ENCODE data around the gene AFDN.

AFDN gene

DNA sequence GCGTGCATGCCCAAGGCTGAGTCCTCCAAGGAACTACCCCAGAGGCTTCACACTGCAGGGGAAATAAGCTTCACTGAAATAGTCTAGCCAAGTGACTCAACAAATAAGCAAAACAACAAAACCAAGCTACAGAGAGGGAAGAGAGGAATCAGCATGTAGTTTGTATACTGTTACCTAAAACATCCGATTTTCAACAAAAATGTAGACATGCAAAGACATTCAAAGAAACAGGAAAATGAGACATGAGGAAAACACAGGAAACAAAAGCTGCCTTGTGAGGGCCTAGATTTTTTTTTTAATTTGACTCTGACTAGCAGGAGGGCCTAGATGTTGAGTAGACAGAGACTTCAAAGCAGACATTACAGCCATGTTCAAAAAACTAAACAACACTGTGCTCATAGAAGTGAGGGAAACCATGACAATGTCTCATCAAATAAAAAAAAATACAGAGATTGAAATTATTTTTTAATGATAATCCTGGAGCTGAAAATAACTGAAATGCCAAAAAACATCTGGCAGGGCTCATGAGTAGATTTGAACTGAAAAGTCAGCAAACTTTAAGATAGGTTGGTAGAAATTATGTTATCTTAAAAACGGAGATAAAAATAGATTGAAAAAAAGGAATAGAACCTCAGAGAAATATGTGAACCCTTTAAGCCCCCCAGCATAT, 154.3 kb downstream of the AFDN start:
- ATAC-seq = no peak

DNA sequence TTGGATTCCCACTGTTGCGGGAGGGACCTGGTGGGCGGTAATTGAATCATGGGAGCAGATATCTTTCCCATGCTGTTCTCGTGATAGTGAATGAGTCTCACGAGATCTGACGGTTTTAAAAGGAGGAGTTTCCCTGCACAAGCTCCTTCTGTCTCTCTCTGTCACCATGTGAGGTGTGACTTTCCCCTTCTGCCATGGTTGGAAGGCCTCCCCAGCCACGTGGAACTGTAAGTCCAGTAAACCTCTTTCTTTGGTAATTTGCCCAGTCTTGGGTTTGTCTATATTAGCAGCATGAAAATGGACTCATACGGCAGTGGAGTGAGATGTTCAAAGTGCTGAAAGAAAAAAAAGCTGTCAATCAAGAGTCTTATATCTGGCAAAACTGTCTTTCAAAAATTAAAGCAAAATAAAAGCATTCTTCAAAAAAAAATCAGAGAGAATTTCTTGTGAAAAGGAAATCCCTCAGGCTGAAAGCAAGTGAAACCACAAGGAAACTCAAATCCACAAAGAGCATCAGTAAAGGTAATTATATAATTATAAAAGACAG, 155.3 kb downstream of the AFDN start:
- ATAC-seq (no peak), DNase-seq (no peak)

More for the DNA sequence above, 154.3 kb downstream of the AFDN start:
- DNase-seq = no peak

DNA sequence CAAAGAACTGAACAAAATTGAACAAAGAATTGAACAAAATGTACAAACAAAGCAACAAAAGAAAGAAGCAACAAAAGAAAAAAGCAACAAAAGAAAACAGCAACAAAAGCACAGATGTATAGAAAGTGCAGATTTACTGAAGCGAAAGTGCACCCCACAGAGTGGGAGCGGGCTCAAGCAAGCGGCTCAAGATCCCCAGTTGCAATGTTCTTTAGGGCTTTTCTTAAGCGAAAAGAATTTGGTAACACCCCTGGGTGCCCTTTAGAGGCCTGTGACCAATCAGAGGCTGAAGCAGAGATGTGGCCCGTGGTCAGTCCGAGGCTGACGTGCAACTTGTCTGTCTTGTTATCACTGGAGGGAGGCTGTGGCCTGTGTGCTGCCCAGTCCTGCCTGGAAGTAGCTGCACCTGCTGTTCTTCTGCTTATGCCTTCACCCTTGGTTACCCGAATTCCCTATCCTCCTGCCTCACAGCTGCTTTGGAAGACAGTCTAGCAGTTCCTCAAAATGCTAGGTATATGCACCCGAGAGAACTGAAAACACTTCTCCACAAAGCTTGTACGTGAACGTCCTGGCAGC, 157.5 kb downstream of the AFDN start:
- no peak for ATAC-seq
- no peak for DNase-seq

DNA sequence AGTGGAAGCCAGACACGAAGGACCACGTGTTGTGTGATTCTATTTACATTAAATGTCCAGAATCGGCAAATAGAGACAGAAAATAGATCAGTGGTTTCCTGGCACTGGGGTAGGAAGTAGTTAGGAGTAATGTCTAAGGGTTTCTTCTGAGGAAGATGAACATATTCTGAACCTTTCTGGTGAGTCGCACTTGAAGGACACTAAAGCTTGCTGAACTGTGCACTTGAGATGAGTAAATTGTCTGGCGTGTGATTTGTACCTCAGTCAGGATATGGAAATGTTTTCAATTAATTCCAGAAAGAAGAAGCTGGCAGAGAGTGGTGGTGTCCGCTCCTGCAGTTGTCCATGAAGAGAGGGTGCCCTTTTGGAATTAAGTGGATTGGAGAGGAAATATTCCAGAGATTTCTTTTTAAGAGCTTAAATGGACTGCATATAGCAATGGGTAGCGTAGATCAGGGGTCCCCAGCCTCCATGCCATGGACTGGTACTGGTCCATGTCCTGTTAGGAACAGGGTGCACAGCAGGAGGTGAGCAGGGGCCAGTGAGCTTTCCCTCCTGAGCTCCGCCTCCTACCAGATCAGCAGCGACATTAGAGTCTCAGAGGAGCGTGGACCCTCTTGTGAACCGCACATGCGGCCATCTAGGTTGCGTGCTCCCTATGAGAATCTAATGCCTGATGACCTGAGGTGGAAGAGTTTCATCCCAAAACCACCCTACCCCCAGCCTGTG, 158.3 kb downstream of the AFDN start:
- DNase-seq (no peak), ATAC-seq (no peak)

DNA sequence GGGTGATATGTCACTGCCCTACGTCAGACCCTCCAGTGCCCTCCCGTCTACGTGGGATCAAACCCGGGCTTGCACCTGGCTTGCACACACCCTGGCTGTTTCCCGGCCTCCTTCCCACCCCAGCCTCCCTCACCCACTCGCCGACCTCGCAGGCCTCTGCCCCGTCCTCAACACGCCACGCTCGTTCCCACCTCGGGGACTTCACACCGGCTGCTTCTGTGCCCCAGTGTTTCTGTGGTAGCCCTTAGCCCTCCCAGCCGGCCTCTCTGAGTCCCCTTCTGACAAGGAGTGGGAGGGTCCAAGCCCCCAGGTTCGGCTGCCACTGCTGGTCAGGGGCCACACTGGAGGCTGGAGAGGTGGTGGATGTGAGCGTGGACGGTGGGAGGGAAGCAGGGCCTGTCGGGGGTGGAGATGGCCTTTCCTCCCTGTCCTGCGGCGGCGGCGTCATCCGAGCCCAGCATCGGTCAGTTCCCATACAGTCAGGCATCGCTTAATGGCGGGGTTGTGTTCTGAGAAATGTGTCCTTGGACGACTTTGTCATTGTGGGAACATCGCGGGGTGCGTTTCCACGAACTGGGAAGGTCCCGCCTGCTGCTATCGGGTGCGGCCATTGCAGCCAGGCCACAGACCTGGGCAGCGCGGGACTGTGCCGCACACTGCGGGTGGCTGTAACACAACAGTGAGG, 159.3 kb downstream of the AFDN start:
- no peak for ATAC-seq
- DNase-seq = no peak

DNA sequence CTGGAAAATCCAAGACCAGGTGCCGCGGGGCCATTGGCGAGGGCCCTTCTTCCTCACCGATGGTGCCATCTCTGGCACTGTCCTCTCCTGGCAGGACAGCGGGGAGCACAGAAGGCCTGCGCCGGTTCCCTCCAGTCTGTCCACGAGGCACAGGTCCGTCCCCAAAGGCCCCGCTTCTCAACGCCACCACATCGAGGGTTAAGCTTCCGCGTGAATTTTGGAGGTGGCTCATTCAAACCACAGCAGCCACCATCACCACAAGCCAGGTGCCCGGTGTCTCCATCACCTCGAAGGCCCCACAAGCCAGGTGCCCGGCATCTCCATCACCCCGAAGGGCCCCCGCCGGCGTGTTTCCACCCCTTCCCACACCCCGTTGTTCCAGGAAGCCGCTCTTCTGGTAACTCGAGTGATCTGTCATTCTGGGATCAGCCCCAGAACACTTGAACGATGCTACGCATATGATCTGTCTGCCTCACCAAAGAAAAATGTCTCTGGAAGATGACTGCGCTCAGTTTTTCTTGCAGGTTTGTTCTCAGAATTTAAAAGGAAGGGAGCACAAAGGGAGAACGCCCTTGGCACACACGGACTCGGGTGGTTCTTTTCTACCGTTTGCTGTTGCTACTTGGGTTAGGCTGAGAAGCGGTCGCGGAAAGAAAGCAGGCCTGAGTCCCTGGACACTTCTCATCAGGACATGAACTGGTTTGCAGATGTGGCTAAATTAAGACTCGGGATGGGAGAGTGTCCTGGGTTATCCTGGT, 160.9 kb downstream of the AFDN start:
- ATAC-seq = no peak
- DNase-seq = no peak

DNA sequence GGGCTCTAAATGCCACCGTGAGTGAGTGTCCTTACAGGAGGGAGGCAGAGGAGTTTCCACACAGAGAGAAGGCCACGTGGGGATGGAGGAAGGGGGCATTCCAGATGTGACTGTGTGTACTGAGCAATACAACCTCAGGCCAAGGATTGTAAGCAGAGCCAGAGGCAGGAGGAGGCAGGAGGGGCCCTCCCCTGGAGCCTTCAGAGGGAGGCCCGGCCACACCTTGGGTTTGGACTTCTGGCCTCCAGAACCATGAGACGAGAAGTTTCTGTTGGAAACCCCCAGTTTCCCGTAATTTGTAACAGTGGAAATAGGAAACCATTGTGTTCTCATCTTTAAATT, 161.4 kb downstream of the AFDN start:
- ATAC-seq (no peak), DNase-seq (no peak)

DNA sequence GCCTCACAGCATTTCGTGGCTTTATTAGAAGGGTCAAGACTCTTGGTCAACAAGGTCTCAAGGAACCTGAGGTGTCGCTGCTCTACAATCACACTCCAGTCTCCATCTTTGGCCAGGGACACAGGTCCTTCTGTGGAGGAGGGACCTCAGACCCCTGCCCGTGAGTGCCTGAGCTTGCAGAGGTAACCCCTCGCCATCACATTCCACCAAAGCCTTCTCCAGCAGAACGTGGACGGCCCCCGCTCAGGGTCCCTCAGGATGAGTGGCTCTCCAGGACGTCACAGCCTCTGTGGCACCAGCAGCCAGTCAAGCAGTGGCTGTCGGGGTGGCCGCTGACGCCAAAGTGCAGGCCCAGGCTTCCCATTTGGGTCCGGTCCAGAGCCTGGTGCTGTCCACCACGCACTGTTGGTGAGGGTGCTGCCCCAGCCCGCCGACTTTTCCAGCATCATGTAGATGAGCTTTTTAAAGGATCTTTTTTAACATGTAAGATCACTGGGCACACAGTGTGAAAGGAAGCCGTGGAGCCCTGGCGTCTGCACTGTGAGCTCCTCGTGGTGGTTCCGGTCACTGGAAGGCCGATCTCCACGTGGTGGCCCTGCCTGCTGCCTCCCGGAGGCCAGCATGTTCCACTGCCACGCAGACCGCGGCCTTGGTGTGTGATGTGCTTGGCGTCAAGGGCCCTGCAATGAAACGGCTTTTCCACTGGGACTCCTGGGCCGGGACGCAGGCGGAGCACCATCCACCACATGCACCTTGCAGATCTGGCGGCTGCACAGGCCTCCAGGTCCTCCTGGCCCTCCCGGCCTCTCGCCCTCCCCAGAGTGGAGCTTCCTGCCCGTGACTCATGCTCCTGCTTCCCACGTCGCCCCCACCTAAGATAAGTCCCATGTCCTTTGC, 162.5 kb downstream of the AFDN start:
- DNase-seq (no peak), ATAC-seq (no peak)

DNA sequence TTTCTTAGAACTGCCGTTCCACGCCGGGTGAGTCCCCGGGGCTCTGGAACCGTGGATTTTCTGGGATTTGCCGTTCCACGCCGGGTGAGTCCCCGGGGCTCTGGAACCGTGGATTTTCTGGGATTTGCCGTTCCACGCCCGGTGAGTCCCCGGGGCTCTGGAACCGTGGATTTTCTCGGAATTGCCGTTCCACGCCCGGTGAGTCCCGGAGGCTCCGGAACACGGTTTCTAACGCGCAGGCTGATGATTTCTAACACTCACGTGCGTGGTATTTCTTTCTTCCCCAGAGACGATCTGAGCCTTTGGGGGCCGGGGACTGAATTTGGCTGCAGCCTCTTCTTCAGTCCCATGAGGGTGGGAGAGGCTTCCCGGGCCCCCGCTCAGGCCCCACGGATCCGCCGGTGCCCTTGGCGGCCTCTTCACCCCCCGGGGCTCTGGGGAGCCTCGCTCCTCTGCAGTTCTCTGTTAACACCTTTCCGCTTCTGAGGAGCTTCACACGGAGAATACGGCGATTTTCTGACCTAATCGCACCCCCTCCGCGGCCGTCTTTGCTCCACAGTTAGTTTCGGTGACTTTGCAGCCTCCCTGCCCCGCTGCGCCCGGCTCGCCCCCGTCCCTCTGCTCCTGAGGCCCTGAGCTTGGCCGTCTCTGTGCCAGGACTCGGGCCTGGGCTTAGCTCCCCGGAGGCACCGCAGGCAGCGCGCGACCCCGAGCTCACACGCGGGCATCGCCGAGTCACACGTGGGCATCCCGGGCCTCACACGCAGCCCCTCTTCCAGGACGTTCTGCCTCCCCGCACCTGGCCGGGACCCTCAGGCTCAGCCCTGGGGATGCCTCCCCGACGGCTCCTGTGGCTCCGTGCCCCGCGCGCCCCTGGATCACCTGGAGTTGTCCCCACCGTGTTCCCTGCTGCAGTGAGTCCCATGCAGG, 163.6 kb downstream of the AFDN start:
- no peak for ATAC-seq
- no peak for DNase-seq

DNA sequence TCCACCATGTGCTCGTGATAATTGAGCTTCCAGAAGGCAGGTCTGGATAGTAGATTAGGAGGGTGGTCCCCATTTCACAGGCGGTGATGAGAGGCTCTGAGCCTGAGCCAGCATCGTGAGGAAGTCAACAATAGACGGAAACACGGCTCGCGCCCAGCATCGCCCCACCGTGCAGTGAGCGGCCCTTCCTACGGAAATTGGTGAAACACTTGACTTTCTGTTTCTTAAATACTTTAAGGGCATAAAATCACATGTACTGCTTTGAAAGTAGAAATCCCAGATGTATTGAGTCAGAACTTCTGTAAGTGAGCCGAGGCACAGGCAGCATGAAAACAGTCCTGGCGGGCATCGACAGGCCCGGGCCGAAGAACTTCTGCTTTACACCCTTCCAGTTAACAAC, 166.5 kb downstream of the AFDN start:
- no peak for DNase-seq
- no peak for ATAC-seq

DNA sequence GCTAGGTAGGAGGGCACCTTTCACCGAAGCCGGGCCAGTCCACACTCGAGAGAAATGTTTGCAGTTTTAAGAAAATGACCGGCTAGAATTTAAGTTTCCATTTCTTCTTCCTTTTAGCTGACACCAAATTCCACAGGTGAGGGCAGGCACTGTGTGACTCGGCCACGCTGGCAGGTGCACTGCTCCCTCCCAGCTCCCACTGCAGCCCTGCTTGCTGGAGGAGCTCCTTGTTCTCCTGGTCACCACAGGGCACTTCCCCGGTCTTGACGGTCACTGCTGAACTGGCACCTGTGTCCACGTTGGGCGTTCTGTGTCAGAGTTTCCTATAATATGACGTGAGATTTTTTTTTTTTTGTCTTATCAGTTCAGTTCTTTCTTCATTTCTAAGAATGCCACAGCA, 167.1 kb downstream of the AFDN start:
- ATAC-seq (no peak), DNase-seq (no peak)

DNA sequence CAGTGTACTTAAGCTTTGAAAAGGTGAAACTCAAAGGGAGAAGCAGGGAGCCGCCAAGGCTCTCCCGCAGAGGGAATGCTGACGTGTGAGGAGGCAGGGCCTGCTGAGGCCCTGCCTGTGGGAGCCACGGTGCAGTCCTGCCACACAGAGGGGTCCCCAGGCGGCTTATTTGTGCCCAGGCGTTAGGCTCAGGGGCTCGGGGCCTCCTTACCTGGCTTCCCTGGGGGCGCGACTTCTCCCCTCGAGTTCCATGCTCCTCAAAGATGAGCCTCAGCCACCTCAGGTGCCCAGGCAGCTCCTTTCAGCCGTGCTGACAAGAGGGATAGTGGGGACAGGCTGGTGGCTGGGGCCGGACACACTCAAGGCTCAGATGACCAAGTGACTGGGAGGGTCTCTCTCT, 168.6 kb downstream of the AFDN start:
- ATAC-seq = no peak
- no peak for DNase-seq

DNA sequence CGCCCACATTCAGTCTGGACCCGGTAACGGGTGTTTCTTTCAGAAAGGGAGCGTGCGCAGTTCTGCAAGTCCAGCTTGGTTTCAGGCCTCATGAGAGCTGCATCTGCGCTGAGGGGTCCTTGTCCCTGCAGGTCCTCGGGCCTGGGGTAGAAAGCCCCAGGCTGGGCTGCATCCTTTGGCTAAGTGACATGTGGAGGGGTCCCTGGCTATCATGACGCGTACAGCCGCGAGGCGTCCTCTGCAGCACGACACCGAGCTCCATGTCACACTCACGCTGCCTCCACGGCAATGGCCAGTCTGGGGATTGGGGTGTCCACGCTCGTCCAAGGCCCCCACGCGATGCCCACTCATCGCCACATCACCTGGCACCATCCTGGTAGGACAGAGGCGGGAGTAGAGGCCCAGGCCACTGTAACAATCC, 169.0 kb downstream of the AFDN start:
- ATAC-seq (no peak), DNase-seq (no peak)

DNA sequence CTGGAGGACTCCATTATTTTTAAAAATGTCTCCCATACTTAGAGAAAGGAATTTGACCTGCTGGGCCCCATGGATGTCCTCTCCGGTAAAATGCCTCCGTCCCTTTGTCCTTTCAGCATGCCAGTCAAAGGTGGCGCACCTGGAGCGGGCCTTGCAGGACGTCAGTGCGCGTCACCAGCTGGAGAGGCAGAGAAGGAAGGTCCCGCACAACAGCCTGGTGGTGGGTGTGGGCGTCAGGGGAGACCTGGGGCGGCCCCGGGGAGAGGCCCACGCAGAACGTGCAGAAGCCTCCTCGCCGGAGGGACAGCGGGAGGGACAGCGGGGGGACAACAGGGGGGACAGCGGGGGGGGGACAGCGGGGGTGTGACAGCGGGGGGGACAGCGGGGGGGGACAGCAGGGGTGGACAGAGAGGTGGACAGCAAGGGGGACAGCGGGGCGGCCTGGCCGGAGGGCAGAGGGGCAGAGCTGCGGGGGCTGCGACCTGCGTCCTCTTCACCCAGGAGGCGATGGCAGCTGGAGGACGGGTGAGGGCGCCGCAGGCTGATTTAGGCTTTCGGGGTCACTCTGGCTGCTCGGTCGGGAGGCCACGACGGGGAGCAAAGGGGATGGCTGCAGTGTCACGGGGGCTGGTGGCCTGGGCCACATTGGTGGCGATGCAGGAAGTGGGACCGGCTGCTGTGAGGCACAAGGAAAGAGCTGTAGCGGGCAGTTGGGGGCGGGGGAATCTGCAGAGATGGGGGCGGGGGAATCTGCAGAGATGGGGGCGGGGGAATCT, 169.9 kb downstream of the AFDN start:
- ATAC-seq = no peak
- DNase-seq = no peak

DNA sequence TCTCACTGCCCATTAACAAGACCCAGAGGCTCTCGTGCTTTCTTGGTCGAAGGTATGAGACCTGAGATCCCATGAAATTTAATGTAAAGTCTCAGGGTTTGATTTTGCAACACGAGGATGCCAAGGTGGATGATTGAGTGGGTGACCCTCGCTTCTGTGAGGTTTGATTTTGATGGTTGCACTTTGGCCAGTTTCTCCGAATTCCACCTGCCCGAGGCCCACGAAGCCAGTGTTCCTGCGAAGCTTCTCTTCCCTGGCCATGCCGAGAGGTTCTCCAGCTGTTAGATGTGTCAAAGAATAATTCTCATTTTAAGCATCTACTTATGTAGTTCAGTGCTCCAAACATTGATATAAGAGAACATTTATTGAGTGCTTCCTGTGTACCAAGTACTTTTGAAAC, 170.9 kb downstream of the AFDN start, which contains the start of gene KIF25:
Gene KIF25 (plus strand): TSS at position 30 of the 400 bp plus-strand sequence. CDS start 31,915 bp downstream, outside the sequence.
- ATAC-seq (no peak), DNase-seq (no peak)

DNA sequence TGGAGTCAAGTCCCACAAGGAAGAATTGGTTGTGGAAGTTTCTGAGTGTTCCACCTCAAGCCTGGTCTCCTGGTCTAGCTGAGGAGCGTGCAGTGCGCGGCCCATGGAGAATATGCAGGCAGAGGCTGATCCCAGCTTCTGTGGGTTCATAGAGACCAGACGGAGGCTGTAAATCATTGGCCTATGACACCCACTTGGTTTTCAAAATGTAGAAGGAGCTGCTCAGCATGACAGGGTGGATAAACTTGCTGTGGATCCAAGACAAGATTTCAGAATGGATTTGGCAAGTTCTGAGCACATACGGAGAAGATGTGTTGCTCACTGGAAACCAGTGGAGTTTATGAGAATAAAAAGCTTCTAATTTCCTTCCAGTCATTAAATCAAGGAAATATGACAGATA, 171.5 kb downstream of the AFDN start:
- DNase-seq (no peak), ATAC-seq (no peak)

DNA sequence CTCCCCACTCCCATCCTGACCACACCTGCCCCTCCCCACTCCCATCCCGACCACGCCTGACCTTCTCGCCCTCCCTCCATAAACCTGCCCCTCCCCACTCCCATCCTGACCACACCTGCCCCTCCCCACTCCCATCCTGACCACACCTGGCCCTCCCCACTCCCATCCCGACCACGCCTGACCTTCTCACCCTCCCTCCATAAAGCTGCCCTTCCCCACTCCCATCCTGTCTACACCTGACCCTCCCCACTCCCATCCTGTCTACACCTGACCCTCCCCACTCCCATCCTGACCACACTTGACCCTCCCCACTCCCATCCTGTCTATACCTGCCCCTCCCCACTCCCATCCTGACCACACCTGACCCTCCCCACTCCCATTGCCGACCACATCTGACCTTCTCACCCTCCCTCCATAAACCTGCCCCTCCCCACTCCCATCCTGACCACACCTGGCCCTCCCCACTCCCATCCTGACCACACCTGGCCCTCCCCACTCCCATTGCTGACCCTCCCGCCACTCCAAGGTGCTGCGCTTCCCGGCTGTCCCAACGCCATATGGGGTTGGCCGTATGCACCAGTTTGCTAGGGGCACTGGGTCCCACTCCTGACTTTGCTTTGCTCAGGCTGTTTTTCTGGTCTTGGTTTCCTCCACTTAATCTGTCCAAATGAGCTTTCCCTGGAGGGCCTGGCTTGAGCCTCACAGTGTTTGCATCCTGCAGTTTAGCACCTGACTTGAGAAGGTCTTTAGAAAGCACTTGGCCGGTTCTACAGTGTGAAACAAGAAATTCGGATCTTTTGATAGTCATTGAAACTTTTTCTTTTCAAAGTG, 173.7 kb downstream of the AFDN start:
- no peak for DNase-seq
- no peak for ATAC-seq

DNA sequence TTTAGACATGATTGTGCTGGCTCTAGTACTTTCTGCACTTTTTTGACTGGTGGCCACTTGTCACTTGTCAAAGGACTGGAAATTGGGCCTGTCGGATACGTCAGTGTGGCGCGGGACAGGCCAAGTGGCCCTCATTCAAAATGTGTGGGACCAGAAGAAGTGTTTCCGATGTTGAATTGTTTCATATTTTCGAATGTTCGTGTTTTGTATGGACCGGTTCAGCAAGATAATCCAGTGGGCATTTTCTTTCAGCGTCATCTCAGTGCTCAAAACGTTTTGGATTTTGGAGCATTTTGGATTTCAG, 174.3 kb downstream of the AFDN start:
- no peak for DNase-seq
- no peak for ATAC-seq
